DMS 273 (cell line): ENCODE measurements around the gene SIGLEC9.
"Not testable (repeated sequence)": the region's sequence is repeated elsewhere in the genome, so short reads cannot be mapped to it uniquely, and the experiment has no call there.

Experiments used
- DNase-seq: peaks from one replicate; lab custom pipeline; 2025; ENCODE audit not compliant: unreplicated experiment; lab: John Stamatoyannopoulos, UW

The SIGLEC9 gene

DNA sequence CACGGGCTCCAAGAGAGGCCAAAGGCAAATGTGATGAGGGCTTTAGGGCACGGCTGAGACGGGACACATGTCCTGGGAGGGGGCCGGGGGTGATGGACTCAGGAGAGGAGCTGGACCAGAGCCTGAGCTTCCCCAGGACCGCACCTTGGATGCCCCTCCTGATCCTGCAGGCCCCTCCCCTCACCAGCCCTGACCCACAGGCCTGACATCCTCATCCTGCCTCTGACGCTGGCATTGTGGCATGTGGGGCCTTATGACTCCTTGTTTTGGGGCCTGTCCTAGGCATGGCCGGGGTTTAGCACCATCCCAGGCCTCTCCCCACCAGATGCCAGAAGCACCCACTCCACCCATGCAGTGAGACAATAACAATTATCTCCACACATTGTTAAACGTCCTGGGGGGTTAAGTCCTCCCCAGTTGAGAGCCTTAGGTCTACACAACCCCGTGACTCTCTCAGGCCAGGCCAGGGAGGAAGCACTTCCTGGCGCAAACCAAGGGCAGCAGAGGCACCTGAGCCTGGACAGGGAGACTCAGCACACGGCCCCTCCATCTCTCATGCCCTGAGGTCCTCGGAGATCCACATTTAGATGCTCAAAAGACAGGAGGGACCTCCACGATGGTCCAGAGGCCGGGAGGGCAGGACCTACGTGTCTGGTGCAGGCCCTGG, 18.2 kb downstream of the SIGLEC9 start:
- DNase-seq, result not testable (repeated sequence)

DNA sequence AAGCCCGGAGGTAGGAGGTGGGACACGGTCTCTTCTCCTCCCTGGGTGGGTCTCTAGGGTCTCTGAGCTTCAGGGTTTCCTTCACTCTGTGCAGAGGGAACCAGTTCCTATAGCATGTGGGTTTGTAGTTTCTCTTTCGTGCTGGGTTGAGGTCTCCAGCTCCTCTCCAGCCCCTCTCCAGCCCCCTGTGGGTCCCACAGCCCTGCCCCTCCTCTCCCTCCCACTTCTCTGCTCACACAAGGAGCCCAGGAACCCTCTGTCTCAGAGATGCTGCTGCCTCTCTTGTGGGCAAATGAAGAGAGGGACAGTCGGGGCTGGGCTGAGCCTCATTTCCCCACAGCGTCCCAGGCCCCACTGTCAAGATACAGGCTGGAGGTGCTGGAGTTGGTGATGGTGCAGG, 18.8 kb downstream of the SIGLEC9 start:
- DNase-seq, result no peak

DNA sequence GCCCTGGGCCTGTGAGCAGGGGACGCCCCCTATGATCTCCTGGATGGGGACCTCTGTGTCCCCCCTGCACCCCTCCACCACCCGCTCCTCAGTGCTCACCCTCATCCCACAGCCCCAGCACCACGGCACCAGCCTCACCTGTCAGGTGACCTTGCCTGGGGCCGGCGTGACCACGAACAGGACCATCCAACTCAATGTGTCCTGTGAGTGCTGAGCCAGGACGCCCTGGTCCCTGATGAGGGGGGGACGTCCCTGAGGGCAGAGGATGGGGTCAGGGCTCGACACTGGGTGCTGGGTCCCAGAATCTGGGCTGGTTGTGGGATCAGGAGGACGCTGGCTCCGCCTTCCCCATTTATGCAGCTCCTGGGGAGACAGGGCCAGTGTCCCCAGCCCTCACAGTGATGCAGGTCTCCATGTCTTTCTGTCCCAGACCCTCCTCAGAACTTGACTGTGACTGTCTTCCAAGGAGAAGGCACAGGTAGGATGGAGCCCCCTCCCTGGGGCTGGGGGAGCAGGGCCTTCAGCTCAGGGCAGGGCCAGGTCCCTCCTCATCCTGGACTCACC, 19.9 kb downstream of the SIGLEC9 start:
- no peak for DNase-seq

DNA sequence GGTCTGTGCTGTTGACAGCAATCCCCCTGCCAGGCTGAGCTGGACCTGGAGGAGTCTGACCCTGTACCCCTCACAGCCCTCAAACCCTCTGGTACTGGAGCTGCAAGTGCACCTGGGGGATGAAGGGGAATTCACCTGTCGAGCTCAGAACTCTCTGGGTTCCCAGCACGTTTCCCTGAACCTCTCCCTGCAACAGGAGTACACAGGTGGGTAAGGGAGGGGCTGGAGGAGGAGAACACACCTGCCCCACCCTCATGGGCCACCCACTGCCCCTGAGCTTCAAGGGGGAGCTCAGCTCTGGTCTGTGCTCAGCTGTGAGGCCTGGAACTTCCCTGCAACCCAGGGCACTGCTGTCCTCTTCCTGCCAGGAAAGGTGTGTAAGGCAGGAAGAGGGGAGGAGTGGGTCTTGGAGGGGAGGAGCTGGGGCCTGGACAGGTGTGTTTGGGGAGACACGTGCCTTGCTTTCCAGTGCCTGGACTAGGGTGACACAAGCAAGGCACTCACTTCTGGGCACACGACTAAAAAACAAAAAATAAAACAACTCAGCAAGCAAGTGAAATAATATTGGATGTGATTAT, 21.3 kb downstream of the SIGLEC9 start:
- DNase-seq, result no peak

DNA sequence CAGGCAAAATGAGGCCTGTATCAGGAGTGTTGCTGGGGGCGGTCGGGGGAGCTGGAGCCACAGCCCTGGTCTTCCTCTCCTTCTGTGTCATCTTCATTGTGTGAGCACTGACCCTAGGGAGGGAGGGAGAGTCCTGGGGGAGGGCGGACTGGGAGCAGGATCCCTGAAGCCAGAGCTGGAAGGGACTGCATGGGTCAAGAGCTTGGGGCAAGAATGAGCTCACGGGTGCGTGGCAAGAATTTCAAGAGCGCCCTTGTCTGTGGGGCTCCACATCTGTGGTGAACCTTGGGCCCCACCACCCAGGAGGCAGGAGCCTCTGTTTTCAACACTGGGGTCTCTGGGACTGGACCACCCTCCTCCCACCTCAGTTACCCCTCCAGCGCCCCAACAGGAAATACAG, 22.0 kb downstream of the SIGLEC9 start:
- DNase-seq, result no peak

DNA sequence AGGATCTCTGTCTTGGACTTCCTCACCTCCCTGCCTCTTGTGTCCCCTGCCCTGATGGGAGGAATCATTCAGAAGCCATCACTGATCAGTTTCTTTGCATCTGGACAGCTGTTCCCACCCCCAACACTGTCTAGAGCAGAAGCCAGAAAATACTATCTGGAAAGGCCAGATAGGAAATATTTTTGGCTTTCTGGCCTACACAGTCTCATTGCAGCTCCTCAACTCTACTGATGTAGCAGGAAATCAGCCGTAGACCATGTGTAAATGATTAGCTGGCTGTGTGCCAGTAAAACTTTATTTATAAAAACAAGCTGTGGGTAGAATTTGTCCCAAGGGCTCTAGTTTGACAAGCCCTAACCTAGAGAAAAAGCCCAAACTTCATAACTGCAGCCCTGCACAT, 23.0 kb downstream of the SIGLEC9 start:
- no peak for DNase-seq

DNA sequence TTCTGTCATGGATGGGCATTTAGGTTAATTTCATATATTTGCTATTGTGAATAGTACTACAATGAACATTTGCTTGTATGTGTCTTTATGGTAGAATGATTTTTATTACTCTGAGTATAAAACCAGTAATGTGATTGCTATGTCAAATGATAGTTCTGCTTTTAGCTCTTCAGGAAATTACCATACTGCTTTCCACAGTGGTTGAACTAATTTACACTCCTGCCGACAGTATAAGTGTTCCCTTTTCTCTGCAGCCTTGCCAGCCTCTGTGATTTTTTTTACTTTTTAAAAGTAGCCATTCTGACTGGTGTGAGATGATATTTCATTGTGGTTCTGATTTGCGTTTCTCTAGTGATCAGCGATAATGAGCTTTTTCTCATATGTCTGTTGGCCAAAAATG, 23.9 kb downstream of the SIGLEC9 start:
- DNase-seq, result no peak

DNA sequence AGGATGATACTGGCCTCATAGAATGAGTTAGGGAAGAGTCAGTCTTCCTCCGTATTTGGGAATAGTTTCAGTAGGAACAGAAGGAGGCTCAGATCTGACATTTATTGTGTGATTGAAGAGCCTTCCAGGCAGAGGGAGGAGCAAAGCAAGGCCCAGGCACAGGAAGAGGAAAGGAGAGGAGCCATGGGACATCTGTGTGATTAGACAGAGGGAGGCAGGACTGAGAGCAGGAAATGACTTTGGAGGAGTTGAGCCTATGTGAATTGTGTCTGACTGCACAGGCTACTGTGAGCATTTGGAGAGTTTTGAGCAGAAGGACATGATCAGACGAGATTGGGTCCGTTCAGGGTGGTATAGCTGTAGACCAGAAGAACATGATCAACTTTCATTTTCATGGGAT, 25.9 kb downstream of the SIGLEC9 start:
- DNase-seq, result no peak

DNA sequence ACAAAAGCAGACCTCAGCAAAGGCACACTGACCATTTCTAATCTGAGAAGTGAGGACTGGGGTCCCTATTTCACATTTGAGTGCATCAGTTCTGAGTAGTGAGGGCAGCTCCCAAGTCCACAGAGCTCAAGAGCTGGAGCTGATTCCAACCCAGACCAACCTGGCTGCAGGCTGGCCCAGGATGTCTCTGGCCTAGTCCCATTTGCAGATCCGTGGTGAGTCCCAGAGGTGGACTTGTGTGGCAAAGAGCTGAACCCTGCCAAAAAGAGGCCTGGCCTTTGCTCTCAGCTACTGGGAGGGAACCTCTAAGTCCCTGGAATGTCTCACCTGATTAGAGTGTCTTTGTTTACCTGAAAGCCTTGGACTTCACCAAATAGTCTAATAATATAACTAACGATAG, 32.0 kb downstream of the SIGLEC9 start:
- no peak for DNase-seq

DNA sequence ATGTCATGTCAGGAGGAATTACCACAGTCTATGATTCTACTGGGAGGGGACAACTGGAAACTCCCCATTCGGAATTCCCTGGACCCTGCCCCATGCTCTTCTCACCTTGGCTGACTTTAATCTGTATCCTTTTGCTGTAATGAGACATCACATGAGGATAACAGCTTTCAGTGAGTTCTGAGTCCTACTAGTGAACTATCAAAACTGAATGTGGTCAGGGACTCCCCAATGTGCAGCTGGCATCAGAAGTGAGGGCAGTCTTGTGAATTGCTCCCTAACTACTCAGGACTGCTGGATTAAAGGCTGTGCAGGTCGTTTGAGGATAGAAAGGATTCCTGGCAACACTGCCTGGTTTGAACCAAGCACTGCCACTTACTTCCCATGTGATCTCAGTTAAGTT, 32.6 kb downstream of the SIGLEC9 start:
- no peak for DNase-seq

DNA sequence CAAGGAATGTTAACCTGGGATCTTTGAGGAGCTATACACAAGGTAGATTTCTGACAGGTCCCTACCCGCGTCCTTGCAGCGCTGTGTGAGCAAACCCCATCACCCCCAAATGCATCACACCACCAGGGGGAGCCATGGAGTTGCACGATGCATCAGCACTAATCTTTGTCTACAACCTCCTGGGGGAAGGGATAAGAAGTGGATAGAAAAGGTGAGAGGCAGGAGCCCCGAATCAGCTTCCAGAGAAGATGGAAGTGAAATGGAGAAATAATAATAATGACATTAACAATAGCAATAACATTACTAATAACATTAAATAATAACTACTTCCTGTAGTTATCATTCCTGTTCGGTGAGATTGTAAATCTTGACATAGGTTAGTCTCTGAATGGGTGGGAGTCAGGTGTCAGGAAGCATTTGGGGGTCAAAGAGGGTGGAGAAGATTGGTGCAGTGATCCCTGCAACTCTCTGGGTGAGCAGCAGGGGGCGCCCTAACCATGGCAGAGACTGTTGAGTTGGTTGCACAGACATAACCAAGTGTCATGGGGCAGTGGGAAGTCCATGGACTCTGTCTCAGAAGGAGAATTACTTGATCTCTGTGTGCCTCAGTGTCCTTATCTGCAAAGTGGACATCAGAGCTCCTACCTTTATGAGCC, 33.9 kb downstream of the SIGLEC9 start:
- DNase-seq, result peak; percentile 64

DNA sequence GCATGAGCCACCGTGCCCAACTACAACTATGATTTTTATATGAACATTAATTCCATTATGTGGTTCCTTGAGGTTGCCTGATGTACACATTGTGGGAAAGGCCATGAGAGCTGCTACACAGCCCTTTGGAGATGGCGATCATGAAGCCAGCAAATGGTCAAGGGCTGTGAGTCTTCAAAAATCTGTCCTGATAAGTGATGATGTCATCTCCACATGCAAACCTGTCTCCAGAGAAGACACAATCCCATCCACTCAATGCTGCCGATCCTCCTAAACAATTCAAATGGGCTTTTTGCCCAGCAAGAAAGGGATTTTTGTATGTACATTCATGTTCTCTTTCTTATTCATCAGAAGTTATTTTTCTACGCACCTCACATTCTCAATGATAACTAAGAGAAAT, 35.0 kb downstream of the SIGLEC9 start:
- no peak for DNase-seq

DNA sequence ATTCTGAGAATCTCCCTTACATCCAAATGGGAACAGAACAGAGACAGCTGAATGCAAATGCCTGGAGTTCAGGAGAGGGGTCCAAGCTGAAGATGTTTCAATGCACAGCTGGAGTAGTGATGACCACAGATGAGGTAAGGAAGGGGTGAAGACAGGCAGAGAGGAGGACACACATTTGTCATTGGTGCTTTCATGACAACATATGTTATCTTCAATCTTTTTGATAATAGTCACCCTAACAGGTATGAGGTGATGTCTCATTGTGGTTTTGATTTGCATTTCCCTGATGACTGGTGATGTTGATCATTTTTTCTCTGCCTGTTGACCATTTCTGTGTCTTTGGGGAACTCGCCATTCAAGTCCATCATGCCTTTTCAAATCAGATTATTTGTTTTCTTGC, 36.6 kb downstream of the SIGLEC9 start:
- DNase-seq, result no peak

DNA sequence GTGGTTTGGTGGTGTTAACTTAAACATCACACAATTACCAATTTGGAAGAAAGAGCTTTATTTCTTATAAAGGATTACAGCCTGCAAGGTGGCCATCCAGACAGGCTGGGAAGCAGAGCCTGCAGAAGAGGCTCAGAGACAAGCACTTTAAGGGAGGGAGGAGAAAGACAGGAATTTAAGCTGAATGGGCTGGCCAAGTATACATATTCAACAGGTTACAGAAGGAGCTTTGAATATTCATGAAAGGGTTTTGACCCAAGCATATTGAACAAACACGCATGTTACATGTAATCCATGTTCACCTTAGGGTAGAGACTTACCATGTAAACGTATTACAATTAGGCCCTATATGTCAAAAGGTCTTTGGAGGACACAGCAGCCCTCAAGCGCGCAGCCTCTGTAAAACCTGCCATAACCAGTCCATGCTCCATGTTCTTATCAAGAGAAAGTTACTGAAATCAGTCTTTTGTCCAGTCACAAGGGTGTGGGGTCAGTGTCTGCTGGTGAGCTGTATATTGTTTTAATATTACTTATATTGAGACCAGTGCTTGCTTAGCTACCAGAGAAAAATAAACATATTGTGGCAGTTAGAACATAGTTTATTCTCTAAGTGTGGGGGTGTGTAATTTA, 37.3 kb downstream of the SIGLEC9 start:
- DNase-seq, result no peak

DNA sequence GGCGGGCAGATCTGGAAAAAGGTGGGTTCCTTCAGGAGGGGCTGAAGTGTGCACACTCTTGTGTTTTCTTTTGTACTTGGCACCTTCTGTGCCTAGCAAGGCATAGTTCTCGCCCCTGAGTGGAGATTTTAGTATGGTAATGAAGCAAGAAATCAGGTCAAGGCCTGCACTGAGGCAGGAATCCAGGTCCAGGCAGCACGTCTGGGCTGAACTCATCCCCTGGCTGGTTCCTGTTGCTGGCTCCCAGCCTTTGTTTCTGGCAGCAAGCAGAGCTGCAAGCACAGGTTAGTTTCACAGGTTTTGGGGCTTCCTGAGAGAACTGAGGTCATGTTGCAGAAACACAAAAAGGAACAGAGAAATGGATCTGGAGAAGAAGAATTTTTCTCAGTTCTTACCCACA, 38.6 kb downstream of the SIGLEC9 start:
- DNase-seq, result no peak

DNA sequence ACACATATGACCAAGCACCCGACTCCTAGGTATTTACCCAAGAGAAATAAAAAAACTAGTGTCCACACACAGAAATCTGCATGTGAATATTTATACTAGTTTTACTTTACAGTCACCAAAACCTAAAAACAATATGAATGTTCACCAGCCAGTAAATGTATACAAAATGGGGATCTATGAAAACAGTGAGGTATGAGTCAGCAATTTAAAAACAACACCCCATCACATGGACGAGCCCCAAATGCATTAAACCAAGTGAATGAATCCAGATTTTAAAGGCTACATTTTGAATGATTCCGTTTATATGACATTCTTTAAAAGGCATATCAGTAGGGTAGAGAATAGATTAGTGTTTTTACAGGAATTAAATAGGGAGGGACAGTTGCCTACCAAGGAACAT, 39.5 kb downstream of the SIGLEC9 start:
- no peak for DNase-seq

DNA sequence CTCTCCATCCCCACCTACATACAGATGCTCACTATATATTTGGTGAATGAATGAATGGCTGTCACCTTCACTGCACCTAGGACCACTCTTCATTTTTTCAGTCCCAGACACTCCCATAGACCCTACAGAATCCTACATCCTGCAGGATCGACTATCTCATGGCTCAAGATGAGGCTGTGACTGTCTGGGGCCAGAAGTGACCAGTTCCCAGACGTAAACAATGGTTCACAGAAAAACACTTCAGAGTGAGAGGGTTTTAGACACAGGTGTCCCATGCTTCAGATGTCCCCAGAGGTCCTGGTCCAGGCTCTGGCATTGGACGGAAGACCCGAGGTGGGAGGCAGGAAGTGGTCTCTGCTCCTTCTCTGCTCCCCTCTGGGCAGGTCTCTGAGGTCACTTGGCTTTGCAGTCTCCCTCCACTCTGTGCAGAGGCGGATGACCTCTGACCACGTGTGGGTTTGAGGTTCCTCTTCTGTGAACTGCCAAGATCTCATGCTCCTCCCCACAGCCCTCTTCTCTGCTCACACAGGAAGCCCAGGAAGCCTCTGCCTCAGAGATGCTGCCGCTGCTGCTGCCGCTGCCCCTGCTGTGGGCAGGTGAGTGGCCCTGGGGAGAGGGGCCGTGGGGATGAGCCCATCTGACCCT, 42.3 kb downstream of the SIGLEC9 start:
- no peak for DNase-seq

DNA sequence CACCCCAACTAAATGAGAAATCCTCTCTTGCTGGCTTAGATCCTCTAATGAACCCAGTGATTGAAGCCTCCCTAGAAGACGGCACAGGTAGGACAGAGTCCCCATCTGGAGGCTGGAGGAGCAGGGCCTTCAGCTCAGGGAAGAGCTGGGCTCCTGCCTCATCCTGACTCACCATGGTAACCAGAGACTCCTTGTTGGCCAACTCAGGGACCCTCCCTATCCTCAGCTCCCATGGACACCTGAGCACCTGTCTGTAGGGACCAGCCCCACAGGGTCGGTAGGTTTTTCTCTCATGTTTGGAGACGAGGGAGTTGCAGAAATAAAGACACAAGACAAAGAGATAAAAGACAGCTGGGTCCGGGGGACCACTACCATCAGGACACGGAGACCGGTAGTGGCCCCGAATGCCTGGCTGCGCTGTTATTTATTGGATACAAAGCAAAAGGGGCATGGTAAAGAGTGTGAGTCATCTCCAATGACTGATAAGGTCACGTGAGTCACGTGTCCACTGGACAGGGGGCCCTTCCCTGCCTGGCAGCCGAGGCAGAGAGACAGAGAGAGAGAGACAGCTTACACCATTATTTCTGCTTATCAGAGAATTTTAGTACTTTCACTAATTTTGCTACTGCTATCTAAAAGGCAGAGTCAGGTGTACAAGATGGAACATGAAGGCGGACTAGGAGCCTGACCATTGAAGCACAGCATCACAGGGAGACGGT, 44.0 kb downstream of the SIGLEC9 start:
- DNase-seq, result no peak

DNA sequence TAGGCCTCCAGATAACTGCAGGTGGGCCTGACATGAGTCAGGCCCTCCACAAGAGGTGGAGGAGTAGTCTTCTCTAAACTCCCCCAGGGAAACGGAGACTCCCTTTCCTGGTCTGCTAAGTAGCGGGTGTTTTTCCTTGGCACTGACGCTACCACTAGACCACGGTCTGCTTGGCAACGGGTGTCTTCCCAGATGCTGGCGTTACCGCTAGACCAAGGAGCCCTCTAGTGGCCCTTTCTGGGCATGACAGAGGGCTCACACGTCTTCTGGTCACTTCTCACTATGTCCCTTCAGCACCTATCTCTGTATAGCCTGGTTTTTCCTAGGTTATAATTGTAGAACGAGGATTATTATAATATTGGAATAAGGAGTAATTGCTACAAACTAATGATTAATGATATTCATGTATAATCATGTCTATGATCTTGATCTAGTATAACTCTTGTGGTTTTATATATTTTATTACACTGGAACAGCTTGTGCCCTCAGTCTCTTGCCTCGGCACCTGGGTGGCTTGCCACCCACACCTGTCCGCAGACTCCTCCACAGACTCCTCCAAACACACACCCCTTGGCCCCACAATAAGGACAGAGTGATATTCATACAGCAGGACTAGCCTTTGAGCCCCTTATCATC, 44.7 kb downstream of the SIGLEC9 start:
- DNase-seq, result peak; percentile 82

DNA sequence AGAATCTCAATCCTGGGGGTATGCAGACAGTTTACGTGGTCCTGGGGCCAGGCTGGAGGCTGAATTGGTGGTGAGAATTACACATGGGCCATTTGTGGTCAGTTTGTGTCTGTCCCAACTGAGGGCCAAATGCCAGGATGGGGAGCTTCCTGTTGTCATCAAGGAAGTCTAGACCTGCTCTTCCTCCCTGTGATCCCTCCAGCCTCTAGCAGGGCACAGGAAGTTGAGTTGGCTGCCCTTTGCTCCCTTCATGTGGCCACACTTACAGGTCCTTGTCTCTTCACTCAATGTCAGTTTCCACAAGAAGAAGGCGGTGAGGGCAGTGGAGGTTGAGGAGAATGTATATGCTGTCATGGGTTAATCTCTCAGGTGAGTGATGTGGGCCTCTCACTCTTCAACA, 47.5 kb downstream of the SIGLEC9 start:
- DNase-seq, result no peak
